ENCODE measurements around the gene CMTM6. TPM values are rescaled to one million over a fixed set of nuclear protein-coding genes. Genes with fewer than 3 reads are reported as not detected.
A peak's percentile ranks its signal among the peaks of the same experiment; 100 is the strongest.

CMTM6 gene
- total and polyA plus RNA-seq, 2 of the 13 experiments (the other 11 are each of a cell fraction or from before 2014, with no cell fraction given), result 25.6 to 55.7 TPM

GRCh38 chr3:32510075-32510724 is 7.5 kb upstream of the CMTM6 start (continued):
- TF ChIP-seq ARID5B (CRISPR knock-in tag; IDR thresholded peaks at IDR 0.05) (0 out of 2 replicates have a peak, but pooled peaks have one; percentile 20), E2F5 (CRISPR knock-in tag; conservative IDR thresholded peaks at IDR 0.05) (no peak), KDM3A (CRISPR knock-in tag; IDR thresholded peaks at IDR 0.05; ENCODE audit: low read depth) (no peak), CENPT (CRISPR knock-in tag; IDR thresholded peaks at IDR 0.05; ENCODE audit: low read depth) (no peak), MIER3 (CRISPR knock-in tag; IDR thresholded peaks at IDR 0.05; ENCODE audit: borderline replicate concordance) (0 out of 2 replicates have a peak, but pooled peaks have one; percentile 21), FOXA3 (CRISPR knock-in tag; IDR thresholded peaks at IDR 0.05) (0 out of 2 replicates have a peak, but pooled peaks have one; percentile 27), ZNF512 (CRISPR knock-in tag; IDR thresholded peaks at IDR 0.05) (no peak), NR0B2 (CRISPR knock-in tag; IDR thresholded peaks at IDR 0.05) (no peak), MXD4 (CRISPR knock-in tag; IDR thresholded peaks at IDR 0.05) (0 out of 2 replicates have a peak, but pooled peaks have one; percentile 40), IRX3 (CRISPR knock-in tag; IDR thresholded peaks at IDR 0.05; ENCODE audit: borderline replicate concordance, low read depth) (no peak), FOXA1 (IDR thresholded peaks at IDR 0.05) (no peak), FOXA1 (CRISPR knock-in tag; IDR thresholded peaks at IDR 0.05) (no peak), ZSCAN20 (CRISPR knock-in tag; IDR thresholded peaks at IDR 0.05; ENCODE audit: borderline replicate concordance) (no peak), RFXANK (CRISPR knock-in tag; IDR thresholded peaks at IDR 0.05) (no peak), RXRA (CRISPR knock-in tag; IDR thresholded peaks at IDR 0.05) (no peak), HOXA7 (CRISPR knock-in tag; IDR thresholded peaks at IDR 0.05) (no peak), ZNF335 (CRISPR knock-in tag; IDR thresholded peaks at IDR 0.05) (no peak), EHMT2 (IDR thresholded peaks at IDR 0.05; ENCODE audit: borderline replicate concordance, low read depth, low read length) (no peak), RAD21 (CRISPR knock-in tag; IDR thresholded peaks at IDR 0.05) (peak; percentile 88), JARID2 (CRISPR knock-in tag; IDR thresholded peaks at IDR 0.05; ENCODE audit: insufficient replicate concordance) (no peak), PRPF4 (IDR thresholded peaks at IDR 0.05; ENCODE audit: low read depth, low read length, poor library complexity, severe bottlenecking) (no peak), ZFP90 (CRISPR knock-in tag; IDR thresholded peaks at IDR 0.05; ENCODE audit: borderline replicate concordance) (no peak), NFKB2 (CRISPR knock-in tag; IDR thresholded peaks at IDR 0.05; ENCODE audit: borderline replicate concordance) (no peak), ZNF615 (CRISPR knock-in tag; IDR thresholded peaks at IDR 0.05; ENCODE audit: borderline replicate concordance) (no peak), RBFOX2 (IDR thresholded peaks at IDR 0.05; ENCODE audit: low read depth, low read length) (no peak)
